ENCODE measurements around the gene SLC26A2.

The SLC26A2 gene

DNA sequence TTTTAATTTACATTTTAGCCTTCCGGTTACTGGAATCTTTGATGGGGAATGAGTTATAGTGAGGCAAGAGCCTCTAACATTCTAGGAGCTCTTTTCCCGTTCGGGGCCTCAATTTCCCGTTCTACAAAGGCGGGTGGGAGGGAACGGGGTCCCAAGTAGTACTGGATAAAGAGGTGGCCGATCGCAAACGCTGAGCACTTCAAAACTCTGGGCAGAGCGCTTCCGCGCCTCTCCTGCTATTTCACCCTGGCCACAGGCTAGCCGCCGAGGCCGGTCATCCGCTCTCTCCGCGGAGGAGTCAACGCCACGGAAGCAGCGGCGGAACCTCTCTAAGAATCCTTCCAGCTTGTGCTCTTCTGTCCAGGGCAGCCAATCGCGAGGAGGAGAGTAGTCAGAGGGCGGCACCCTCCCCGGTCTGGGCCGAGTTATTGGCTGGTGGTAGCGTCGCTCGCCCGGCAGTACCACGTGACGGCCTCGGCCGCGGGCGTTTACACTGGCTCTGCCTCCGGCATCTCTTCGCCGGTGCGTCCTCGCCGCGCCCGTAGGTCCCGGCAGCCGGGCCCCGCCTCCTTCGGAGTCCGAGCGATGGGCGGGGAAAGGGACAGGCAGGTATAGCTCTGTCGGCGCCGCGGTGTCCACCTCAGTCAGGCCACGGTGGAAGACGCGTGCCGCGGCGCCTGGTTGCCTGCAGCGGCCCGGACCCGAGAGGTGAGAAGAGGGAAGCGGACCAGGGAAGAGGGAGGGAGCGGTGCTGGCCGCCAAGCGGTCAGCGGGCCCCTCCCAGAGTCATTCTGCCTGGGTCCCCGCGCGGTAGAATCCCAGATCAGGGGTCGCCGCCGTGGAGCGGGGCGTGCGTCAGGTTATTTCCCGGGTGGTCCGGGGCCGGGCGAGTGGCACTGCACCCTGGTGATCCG is at the start of gene SLC26A2:
TSS of gene SLC26A2 (plus strand) at position 487 of the 914 bp plus-strand sequence. CDS start 16,895 bp downstream, outside the sequence.
- peak; percentile 98 for DNase-seq

- no peak for DNase-seq
Measured at GRCh38 chr5:149911031-149911430, 49.5 kb upstream of the SLC26A2 start.

DNA sequence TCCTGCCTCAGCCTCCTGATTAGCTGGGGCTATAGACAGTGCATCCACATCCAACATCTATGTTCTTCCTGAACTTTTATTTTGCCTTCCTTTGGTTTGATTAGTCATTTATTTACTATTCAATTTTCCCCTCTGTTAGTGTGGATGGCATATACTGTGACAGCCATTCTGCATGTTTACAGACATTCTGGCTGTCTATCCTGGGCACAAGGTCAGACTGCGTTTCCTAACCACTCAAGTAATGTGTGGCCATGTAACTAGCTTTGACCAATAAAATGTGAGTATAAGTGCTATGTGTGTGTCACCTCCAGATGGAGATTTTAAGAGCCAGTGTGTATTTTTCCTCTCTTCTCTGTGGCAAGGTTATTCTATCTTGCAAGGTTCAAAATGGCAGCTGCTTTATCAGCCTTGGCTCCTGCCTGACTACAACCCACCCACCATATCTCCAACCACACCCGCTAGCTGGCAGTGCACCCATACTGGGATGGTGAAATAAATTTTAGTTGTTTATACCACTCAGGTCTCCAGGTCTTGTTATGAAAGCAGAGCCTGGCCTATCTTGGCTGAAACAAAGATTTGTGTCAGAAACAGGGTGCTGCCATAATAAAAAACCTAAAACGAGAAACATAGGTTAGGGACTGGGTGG is 48.2 kb upstream of the SLC26A2 start:
- no peak for DNase-seq

DNA sequence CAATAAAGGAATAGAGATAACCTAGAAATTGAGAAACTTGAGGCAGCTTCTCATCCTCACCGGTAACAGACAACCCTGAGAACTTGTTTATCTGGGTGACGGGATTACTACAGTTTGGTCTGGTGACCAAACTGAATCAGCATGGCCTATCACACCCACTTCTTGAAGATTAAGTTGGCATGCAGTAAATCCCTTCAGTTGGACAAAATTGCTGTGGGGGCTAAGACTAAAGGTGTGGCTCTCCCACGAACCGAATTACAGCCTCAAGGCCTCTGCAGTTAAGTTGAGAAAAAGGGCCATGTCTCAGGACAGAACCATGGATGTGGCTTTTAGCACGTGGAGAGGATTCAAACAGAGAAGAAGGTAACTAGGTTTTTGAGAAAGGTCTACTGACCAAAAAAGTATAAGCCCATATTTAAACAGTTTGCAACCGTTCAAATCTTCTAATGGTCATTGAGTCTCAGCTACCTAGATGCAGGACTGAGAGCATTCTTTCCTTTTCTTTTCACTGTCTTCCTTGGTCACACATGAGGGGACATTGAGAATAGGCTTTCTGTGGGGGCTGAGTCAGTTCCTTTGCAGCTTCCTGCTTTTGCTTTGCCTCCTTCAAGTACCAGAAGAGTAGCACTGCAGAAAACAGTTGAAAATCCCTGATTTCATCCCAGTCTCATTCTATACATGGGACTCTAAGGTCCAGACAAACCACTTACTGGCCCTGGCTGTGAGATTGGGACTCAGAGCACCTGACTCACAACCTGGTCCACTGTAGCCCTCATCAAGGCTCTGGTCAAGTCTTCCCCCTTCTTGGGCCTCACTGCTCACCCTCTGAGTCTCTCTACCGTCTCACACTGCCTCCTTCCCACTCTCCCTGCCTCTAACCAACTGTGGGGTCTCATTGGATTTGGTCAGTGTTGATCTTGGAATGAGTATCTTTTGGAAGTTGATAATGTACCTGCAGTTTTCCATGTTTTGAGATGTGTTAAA is 46.8 kb upstream of the SLC26A2 start:
- no peak for DNase-seq

DNA sequence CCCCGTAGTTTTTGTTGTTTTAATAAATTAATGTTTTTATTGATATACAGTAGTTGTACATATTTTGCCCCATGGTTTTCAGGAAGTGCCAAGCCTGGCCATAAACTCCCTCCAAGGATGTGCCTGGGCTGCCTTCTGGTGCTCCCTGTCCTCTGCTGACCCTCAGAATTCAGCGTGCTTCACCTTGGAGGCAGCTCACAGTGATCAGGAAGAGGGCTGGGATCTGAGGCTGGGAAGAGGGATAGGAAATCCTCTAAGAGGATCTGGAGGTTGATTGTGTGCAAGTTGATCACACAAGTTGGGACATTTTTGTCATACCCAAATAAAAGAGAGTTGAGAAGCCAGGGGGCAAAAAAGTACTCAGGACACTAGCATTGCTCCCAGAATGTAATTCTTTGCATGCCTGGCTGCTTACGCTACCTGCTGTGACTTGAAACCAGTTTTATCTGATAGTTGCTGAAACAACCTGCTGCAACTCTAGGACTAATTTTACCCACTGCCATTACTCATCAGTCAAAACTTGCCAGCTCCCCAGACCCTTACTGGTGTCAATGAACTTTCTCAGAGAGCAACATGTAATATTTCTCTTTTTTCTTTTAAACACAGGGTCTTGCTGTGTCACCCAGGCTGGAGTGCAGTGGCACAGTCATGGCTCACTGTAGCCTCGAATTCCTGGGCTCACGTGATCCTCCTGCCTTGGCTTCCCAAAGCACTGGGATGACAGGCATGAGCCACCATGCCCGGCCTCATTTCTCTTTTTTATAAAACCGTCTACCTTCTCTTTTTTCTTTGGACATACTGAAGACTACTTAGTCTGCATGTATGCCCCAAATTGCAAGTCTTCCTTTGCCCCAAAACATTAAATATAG is 44.9 kb upstream of the SLC26A2 start:
- no peak for DNase-seq

DNA sequence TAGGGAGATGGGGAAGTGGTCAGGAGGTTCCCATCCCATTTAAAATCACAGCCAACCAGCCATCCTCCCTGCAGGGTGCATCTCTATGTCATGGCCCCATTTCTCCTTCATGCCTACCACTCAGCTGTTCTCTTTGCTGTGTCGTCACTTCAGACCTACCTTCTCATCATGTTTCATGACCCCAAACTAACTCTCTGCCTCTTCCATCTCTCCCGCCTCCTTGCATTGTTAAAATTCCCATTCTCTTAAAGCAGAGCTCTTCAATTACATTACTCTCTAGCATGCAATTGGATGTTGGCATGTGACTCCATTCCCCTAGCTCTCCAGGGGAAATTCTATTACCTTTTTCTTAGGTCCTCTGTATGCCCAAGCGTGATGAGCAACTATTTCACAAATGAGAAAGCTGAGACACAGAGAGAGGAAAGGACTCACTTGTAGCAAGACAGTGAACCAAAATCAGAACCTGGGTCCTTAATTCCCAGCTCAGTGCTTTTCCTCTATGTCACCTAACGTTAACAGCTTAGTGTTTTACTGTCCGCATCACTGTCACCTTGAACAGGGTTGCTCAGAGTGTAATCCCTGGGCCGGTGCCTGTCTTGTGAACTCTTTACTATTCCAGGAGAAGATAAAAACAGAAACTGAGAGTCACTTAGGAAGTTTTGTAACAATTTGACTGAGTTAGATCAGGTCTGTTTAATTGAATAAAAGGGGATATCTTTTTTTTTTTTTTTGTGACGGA is 44.1 kb upstream of the SLC26A2 start:
- DNase-seq: no peak

GRCh38 chr5:149917073-149917676 is 43.4 kb upstream of the SLC26A2 start:
- no peak for DNase-seq

DNA sequence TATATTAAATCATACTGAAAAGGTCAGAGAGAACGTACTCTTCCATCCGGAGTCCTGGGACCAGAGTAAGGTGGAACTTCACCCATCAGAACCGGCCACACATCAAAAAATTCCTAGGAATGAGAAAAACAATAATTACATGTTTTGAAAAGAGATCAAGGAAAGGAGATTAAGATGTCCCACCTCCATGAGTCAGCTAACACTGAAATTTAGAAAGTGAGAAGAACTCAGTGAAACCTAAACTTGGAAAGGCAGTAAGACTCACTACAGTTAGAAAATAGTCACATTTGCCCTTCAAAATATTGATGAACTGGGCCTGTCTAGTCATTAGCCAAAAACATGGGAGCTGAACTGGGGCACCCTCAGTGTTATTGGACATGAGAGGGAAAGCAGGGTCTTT is 39.0 kb upstream of the SLC26A2 start:
- no peak for DNase-seq

GRCh38 chr5:149922950-149923349 is 37.6 kb upstream of the SLC26A2 start:
- DNase-seq: no peak

DNA sequence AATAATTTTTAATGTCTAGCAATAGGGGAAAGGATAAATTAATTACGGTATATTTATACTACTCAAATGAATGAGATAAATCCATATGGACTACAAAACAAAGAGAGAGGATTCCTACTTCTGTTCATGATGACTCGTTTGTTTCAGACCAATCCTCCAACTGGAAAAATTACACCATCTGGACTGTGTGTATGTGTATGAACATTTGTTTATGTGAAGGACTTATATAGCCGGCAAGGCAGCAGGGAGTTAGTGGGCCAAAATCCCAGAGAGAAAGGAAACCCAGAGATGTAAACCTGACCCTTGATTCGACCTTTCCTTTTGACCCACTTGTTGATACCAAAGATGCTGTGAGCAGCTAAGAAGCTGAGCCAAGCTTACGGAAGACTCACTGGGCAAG is 36.1 kb upstream of the SLC26A2 start:
- DNase-seq: no peak

- DNase-seq: no peak
Measured at GRCh38 chr5:149930043-149930748, 30.4 kb upstream of the SLC26A2 start.

DNA sequence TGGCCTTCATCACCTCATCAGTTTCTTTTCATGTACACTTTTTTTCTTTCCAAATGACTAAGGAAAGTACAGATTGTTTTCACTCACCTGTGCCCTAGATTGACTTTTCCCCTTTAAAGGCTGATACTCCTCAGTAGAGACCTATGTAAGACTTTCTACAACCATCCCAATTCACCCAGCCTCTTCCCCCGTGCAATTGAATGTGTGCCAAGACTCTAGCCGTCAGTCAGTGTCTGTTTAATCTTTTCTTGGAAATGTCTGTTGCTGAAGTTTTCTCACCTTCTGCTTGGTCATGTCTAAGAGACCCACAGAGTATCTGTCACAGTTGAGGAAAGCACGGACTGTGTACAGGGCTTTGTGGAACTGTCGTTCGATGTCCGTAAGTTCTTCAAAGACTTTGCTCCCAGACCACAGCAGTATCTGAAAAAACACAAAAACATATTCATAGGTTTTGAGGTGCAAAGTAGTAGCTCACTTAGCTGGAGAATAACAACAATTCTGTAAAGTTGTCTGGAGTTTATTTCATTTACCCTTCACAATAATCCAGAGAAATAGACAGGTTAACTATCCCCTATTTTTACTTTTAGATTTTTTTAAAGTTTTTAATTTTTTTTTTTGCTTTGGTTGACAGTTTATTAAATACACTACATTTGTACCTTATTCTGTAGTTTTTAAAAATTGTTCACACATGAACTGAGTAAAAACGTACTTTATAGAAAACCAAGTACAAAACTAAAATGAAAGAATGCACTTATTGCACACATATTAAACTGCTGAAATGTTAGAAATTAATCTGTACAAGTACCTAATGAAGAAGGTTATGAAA is 29.6 kb upstream of the SLC26A2 start:
- DNase-seq: no peak

- DNase-seq: no peak
Measured at GRCh38 chr5:149931992-149932436, 28.5 kb upstream of the SLC26A2 start.

DNA sequence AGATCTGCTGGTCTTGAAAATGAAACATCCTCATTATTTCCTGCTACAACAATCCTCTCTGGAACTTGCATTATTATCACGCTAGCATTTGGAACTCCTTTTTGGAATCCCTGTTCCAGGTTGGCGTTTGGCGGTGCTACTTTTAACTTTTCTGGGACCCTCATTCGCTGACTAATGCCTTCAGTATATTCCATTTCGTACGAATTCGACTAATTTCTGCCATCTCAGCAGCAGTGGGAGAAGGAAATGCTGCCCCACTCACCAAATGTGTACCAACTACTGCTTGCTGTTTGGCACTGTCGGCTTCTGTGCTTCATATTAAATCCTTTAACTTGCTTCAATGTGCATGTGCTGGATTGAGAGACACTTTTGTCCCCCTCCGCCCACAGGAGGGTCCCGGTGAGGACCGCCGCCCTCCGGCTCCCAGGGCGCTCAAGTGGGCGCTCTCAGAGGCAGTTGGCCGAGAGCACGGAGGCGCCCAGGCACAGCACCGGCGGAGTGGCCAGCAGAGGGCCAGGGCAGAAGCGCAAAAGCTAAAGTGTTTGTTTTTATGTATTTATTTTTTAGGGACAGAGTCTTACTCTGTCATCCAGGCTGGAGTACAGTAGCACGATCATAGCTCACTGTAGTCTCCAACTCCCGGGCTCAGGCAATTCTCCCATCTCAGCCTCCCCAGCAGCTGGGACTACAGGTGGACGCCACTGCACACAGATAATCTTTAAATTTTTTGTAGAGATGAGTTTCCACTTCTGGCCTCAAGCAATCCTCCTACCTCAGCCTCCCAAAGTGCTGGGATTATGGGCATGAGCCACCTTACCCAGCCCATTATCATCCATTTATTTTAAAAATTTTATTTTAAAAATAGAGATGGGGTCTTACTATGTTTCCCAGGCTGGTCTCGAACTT is 27.9 kb upstream of the SLC26A2 start:
- DNase-seq: no peak

GRCh38 chr5:149935431-149935901 is 25.1 kb upstream of the SLC26A2 start:
- DNase-seq: no peak

DNA sequence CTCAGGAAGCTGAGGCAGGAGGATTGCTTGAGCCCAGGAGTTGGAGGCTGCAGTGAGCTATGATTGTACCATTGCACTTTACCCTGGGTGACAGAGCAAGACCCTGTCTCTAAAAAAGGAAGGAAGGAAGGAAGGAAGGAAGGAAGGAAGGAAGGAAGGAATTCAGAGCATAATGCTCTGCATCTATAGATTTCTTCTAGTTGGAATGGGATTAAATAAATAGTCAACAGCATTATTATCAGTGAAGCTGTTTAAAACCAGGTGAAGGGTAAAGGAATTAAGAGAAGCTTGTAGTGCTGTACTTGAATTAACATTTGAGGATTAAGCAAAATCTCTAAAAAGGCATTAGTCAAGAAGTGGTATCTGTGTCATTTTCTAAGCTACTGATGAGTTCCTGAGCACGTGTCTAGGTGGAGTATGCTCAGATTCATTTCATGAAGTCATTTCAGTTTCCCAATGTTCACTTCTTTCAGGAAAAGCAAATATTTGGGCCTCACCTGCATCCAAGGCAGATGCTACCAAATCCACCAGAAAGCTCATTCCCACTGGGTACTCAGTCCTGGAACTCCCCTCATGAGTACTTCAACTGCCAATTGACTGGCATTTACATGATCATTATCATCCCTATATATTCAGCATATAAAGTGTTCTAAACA is 24.4 kb upstream of the SLC26A2 start:
- no peak for DNase-seq

- DNase-seq: no peak
Measured at GRCh38 chr5:149936700-149937091, 23.9 kb upstream of the SLC26A2 start.

Measured in DMS 273 treated with DMSO at 0.1 percent for 48 hours (cell line).